H1 (cell line): ENCODE measurements around the gene LONP2. TPM values are rescaled to one million over a fixed set of nuclear protein-coding genes. Genes with fewer than 3 reads are reported as not detected.

ENCODE experiments used
- CTCF ChIA-PET: fragments of 300-600 bp; sonication (Branson Sonifier 250); formaldehyde crosslinking; loops from one replicate; lab custom pipeline; 2021; ENCODE audit not compliant: partially characterized antibody; lab: Charles Lee
- POLR2A ChIA-PET: fragments of 300-600 bp; sonication (Branson Sonifier 250); formaldehyde crosslinking; loops from one replicate; lab custom pipeline; 2021; ENCODE audit warnings: inconsistent platforms; ENCODE audit not compliant: partially characterized antibody; lab: Charles Lee
- DNase-seq, 2 experiments: peaks; one replicate each; pipeline versions ENCODE4 v3.0.0 to v3.0.0-alpha.2; 2010 to 2022; ENCODE audit warnings: low spot score in 2 of 2, low read depth in 1 of 2, mixed read lengths in 1 of 2
- FAIRE-seq: peaks from 2 replicates; lab custom pipeline; 2011; peaks lifted over from hg19 to GRCh38; lab: Jason Lieb, UNC
- H2AFZ ChIP-seq: 2 replicates; pipeline ENCODE4 v1.8.1; 2012; ENCODE audit warnings: low read length, inconsistent platforms
- H2AK5ac ChIP-seq: 2 replicates; pipeline ENCODE4 v1.6.1; 2013; ENCODE audit warnings: low read depth, low read length
- H2BK120ac ChIP-seq: replicated peaks from 2 replicates; pipeline ENCODE3; 2013; ENCODE audit warnings: low read depth, low read length, inconsistent platforms
- H2BK12ac ChIP-seq: 2 replicates; pipeline ENCODE4 v1.6.1; 2013; ENCODE audit warnings: low read depth, low read length
- H2BK15ac ChIP-seq: 2 replicates; pipeline ENCODE4 v1.6.1; 2013; ENCODE audit warnings: low read length
- H2BK20ac ChIP-seq: 2 replicates; pipeline ENCODE4 v1.6.1; 2013; ENCODE audit warnings: low read length
- H2BK5ac ChIP-seq: 2 replicates; pipeline ENCODE4 v1.6.1; 2013; ENCODE audit warnings: low read depth, low read length
- H3K14ac ChIP-seq: 2 replicates; pipeline ENCODE4 v1.6.1; 2013; ENCODE audit warnings: inconsistent platforms; ENCODE audit not compliant: insufficient read length
- H3K18ac ChIP-seq: 2 replicates; pipeline ENCODE4 v1.6.1; 2013; ENCODE audit warnings: low read length; ENCODE audit errors: extremely low read depth
- H3K23ac ChIP-seq: 2 replicates; pipeline ENCODE4 v1.6.1; 2013; ENCODE audit warnings: inconsistent platforms; ENCODE audit not compliant: insufficient read length
- H3K23me2 ChIP-seq: 2 replicates; pipeline ENCODE4 v1.6.1; 2013; ENCODE audit warnings: low read depth, low read length
- H3K27ac ChIP-seq: 2 replicates; pipeline ENCODE4 v1.6.1; 2011; ENCODE audit warnings: low read depth, low read length, inconsistent platforms
- H3K27me3 ChIP-seq, 4 experiments: replicated peaks in 1 of 4; 1 replicate in 1 of 4; 2 replicates in 3 of 4; pipeline versions ENCODE4 v1.6.1 to v1.8.1; 2011 to 2013; ENCODE audit warnings: low read length in 3 of 4, mild to moderate bottlenecking in 3 of 4, inconsistent platforms in 2 of 4, mixed read lengths in 2 of 4, moderate library complexity in 1 of 4; ENCODE audit not compliant: control insufficient read depth in 3 of 4, insufficient read depth in 3 of 4; ENCODE audit errors: extremely low read depth in 1 of 4
- H3K36me3 ChIP-seq, 4 experiments: 2 replicates each; pipeline versions ENCODE4 v1.6.1 to v1.8.1; 2011 to 2013; ENCODE audit warnings: mild to moderate bottlenecking in 4 of 4, low read length in 3 of 4, moderate library complexity in 2 of 4, control low read depth in 1 of 4, inconsistent platforms in 1 of 4; ENCODE audit not compliant: insufficient read depth in 4 of 4, control insufficient read depth in 2 of 4
- H3K4ac ChIP-seq: replicated peaks from 2 replicates; pipeline ENCODE3; 2013; ENCODE audit warnings: low read length, low read depth, mixed read lengths, inconsistent platforms; ENCODE audit not compliant: insufficient read length
- H3K4me1 ChIP-seq, 4 experiments: replicated peaks in 1 of 4; 1 replicate in 1 of 4; 2 replicates in 3 of 4; pipeline versions ENCODE4 v1.6.1 to v1.8.1; 2011 to 2013; ENCODE audit warnings: low read length in 3 of 4, inconsistent platforms in 2 of 4, mixed read lengths in 1 of 4; ENCODE audit not compliant: insufficient read depth in 4 of 4, control insufficient read depth in 3 of 4
- H3K4me2 ChIP-seq, 2 experiments: 2 replicates each; pipeline versions ENCODE4 v1.6.1 to v1.8.1; 2011 to 2013; ENCODE audit warnings: low read depth in 2 of 2, low read length in 2 of 2, control low read depth in 1 of 2, inconsistent platforms in 1 of 2, mild to moderate bottlenecking in 1 of 2; ENCODE audit not compliant: insufficient read depth in 1 of 2
- H3K4me3 ChIP-seq, 4 experiments: fragments of 200-600, 300-600 bp in 1 of 4; sonication (generic), shearing (Covaris generic), sonication (Bioruptor Twin) in 1 of 4; 2 replicates each; pipeline versions ENCODE4 v1.5.1 to v1.8.1; 2011 to 2016; ENCODE audit warnings: low read length in 4 of 4, low read depth in 3 of 4, control low read depth in 2 of 4, inconsistent platforms in 2 of 4, mild to moderate bottlenecking in 2 of 4, mixed read lengths in 1 of 4, moderate library complexity in 1 of 4; ENCODE audit not compliant: insufficient read depth in 2 of 4; ENCODE audit errors: extremely low read depth in 1 of 4
- H3K56ac ChIP-seq: replicated peaks from 2 replicates; pipeline ENCODE3; 2013; ENCODE audit warnings: low read depth, mild to moderate bottlenecking, mixed read lengths, low read length, inconsistent platforms; ENCODE audit not compliant: insufficient read length
- H3K79me1 ChIP-seq: 2 replicates; pipeline ENCODE4 v1.6.1; 2013; ENCODE audit warnings: low read depth, low read length, control low read depth
- H3K79me2 ChIP-seq, 2 experiments: 2 replicates each; pipeline versions ENCODE4 v1.6.1 to v1.8.1; 2012 to 2013; ENCODE audit warnings: low read length in 2 of 2, mild to moderate bottlenecking in 2 of 2, inconsistent platforms in 1 of 2; ENCODE audit not compliant: insufficient read depth in 2 of 2, control insufficient read depth in 1 of 2
- H3K9ac ChIP-seq, 4 experiments: replicated peaks in 1 of 4; 1 replicate in 1 of 4; 2 replicates in 3 of 4; pipeline versions ENCODE4 v1.6.1 to v1.8.1; 2011 to 2013; ENCODE audit warnings: low read depth in 3 of 4, low read length in 3 of 4, control low read depth in 2 of 4, mild to moderate bottlenecking in 2 of 4, moderate library complexity in 2 of 4, inconsistent platforms in 1 of 4; ENCODE audit errors: extremely low read depth in 1 of 4
- H3K9me3 ChIP-seq, 2 experiments: 2 replicates each; pipeline versions ENCODE4 v1.6.1 to v1.8.1; 2012 to 2013; ENCODE audit warnings: mild to moderate bottlenecking in 2 of 2, moderate library complexity in 2 of 2, control low read depth in 1 of 2, inconsistent platforms in 1 of 2, low read depth in 1 of 2, low read length in 1 of 2, mixed read lengths in 1 of 2; ENCODE audit not compliant: insufficient read depth in 2 of 2
- H4K20me1 ChIP-seq, 2 experiments: replicated peaks in 1 of 2; 2 replicates each; pipeline versions ENCODE3 to v1.8.1; 2011 to 2013; ENCODE audit warnings: inconsistent platforms in 2 of 2, low read length in 2 of 2, mild to moderate bottlenecking in 1 of 2; ENCODE audit not compliant: insufficient read depth in 2 of 2, control insufficient read depth in 1 of 2
- H4K5ac ChIP-seq: 2 replicates; pipeline ENCODE4 v1.6.1; 2013; ENCODE audit warnings: low read length, low read depth, mixed read lengths, inconsistent platforms; ENCODE audit not compliant: insufficient read length
- H4K8ac ChIP-seq: 2 replicates; pipeline ENCODE4 v1.8.0; 2013; ENCODE audit warnings: mild to moderate bottlenecking, moderate library complexity, low read length, inconsistent platforms; ENCODE audit not compliant: insufficient read depth; ENCODE audit errors: extremely low read depth
- H4K91ac ChIP-seq: replicated peaks from 2 replicates; pipeline ENCODE3; 2013; ENCODE audit warnings: low read length, mixed read lengths, inconsistent platforms; ENCODE audit not compliant: insufficient read length
- GTF2F1 ChIP-seq: IDR thresholded peaks from 2 replicates; pipeline ENCODE4 v1.6.1; 2012; ENCODE audit warnings: low read depth, low read length, improper control_type of control experiment, borderline replicate concordance
- HDAC2 ChIP-seq, 2 experiments: fragments of 300-600 bp in 1 of 2; sonication (generic) in 1 of 2; IDR thresholded peaks; 2 replicates each; pipeline ENCODE4 v1.6.1; 2011 to 2012; ENCODE audit warnings: low read depth in 2 of 2, low read length in 2 of 2, mild to moderate bottlenecking in 2 of 2, moderate library complexity in 2 of 2, borderline replicate concordance in 1 of 2, inconsistent platforms in 1 of 2
- MAFK ChIP-seq: IDR thresholded peaks from 2 replicates; pipeline ENCODE4 v1.6.1; 2012; ENCODE audit warnings: low read depth, mild to moderate bottlenecking, improper control_type of control experiment, low read length
- POLR2AphosphoS5 ChIP-seq: IDR thresholded peaks from 2 replicates; pipeline ENCODE4 v1.6.1; 2011; ENCODE audit warnings: low read depth, low read length
- SIX5 ChIP-seq: IDR thresholded peaks from 2 replicates; pipeline ENCODE4 v1.6.1; 2011; ENCODE audit warnings: mild to moderate bottlenecking, low read depth, low read length
- WGBS, 2 experiments: shearing (Covaris generic) in 1 of 2; methylation state at CpG; one replicate each; pipeline versions ENCODE4 v1.1.6 to v1.1.7; 2013 to 2015; ENCODE audit warnings: low lambda C conversion rate in 2 of 2, mixed read lengths in 2 of 2, inconsistent platforms in 1 of 2, low coverage in 1 of 2, missing lambda C conversion rate in 1 of 2; ENCODE audit not compliant: insufficient replicate concordance in 2 of 2, insufficient coverage in 1 of 2, insufficient read length in 1 of 2; ENCODE audit errors: extremely low coverage in 1 of 2, missing lambda C conversion rate in 1 of 2; 5-methylcytosine and 5-hydroxymethylcytosine counted together
- polyA plus RNA-seq, 7 experiments: library from polyadenylated mRNA; depleted of rRNA in 3 of 7; stranded (reverse) in 5 of 7; unstranded in 2 of 7; fragments of >200 nt in 5 of 7; fragments of 200-250 nt in 2 of 7; gene quantifications; 1 replicate in 5 of 7; 2 replicates in 1 of 7; 4 replicates in 1 of 7; pipeline versions ENCODE4 v1.2.1 to v1.2.3, GENCODE V29; 2011 to 2013; ENCODE audit warnings: missing spikeins in 2 of 7, mixed read lengths in 2 of 7
- total RNA-seq: library from RNA; stranded (reverse); fragmentation: NEBNext Ultra II Directional; extraction: Animal tissue kit (Norgen Biotek cat#: 25700); gene quantifications from 2 replicates; pipeline ENCODE4 v1.2.1, GENCODE V29; 2021

LONP2 gene
- total and polyA plus RNA-seq, 2 of the 8 experiments (the other 6 are each of a cell fraction or from before 2014, with no cell fraction given) = 8.1 to 23.1 TPM

DNA sequence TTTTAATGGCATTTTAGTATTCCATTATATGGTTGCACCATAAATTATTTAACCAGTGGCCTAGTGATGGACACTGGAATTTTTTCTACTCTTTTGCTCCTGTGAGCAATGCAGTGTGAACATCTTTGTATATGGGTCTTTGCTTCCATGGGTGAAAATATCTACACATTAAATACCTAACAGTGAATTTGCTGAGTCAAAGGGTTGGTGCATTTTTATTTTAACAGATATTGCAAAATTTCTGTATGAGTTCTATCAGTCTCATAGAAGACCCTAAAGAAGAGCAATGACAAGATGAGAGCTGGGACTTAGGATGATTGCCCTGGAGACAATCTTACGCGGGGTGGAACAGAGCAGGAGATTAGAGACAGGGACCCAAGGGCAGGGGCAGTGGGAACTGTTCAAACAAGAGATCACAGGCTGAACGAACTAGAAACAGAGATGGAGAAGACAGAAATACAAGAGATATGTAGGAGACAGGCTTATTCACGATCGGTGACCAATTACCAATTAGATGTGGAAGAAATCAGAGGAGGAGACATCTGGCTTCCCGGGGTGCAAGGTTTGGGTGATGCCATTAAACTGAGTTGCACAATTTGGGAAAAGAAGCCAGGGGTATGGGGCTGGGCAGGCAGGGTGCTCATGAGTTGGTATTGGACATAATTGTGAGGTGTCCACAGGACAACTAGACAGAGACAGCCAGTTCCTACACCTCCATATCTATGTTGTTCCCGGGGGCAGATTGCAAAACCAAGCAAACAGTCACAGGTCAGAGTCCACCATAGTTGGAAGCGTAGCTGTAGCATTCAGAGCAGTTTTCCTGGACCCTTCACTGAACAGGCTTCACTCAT lies 39.9 kb upstream of the LONP2 start:
- Histone ChIP-seq H3K4me1 (no peaks in the 10 kb centered on the region), H3K36me3 (no peaks in the 10 kb centered on the region), H2BK12ac (no peak overlapping the region), H3K4me2 (no peak overlapping the region), H3K4me3 (no peak overlapping the region), H2BK5ac (no peak overlapping the region), H4K91ac (no peak overlapping the region), H3K79me1 (no peaks in the 10 kb centered on the region), H3K27ac (no peak overlapping the region), H3K9me3 (no peaks in the 10 kb centered on the region), H3K18ac (no peak overlapping the region), H4K8ac (no peak overlapping the region), H3K79me2 (no peaks in the 10 kb centered on the region), H3K9ac (no peak overlapping the region), H3K56ac (no peak overlapping the region), H2AK5ac (no peak overlapping the region), H2BK15ac (no peak overlapping the region), H4K20me1 (no peaks in the 10 kb centered on the region), H2BK120ac (no peak overlapping the region), H3K23ac (no peak overlapping the region), H3K14ac (no peak overlapping the region), H2BK20ac (no peak overlapping the region), H3K23me2 (no peaks in the 10 kb centered on the region), H3K27me3 (no peaks in the 10 kb centered on the region), H3K4ac (no peak overlapping the region), H2AFZ (no peak overlapping the region), H4K5ac (no peak overlapping the region)
- POLR2A ChIA-PET = no interaction called here
- 89% methylated on average over 8 of the region's 8 CpGs; no CpG with 5 or more reads in 1 of the 2 experiments for WGBS, 2 experiments
- CTCF ChIA-PET = no interaction called here
- no peak for FAIRE-seq
- DNase-seq = no peak
- TF ChIP-seq GTF2F1 (no peak), SIX5 (no peak), POLR2AphosphoS5 (no peak), HDAC2 (IDR thresholded peaks at IDR 0.05; ENCODE audit: borderline replicate concordance in 1 of 2, low read depth in 2 of 2, low read length in 2 of 2) (no peak), MAFK (no peak)
